ENCODE data around the gene TIE1. TPM values are rescaled to one million over a fixed set of nuclear protein-coding genes. Genes with fewer than 3 reads are reported as not detected.
"Not testable (repeated sequence)": the region's sequence is repeated elsewhere in the genome, so short reads cannot be mapped to it uniquely, and the experiment has no call there.

TIE1 gene
- total and polyA plus RNA-seq, 2 experiments from 2014 or later: 5.0 TPM; not detected in 1

GRCh38 chr1:43367904-43368645 lies 67.3 kb downstream of the TIE1 start, which contains the start of gene ELOVL1:
ELOVL1 (minus strand) TSS chr1:43368011; CDS start chr1:43365609, 2,402 bp downstream.
- peak; percentile 90 to 95 for DNase-seq (ENCODE audit: low read depth in 1 of 2, low spot score in 1 of 2)
- H3K27ac ChIP-seq: peak within 1 kb of the TSS; percentile 92

GRCh38 chr1:43368646-43369020 lies 67.9 kb downstream of the TIE1 start:
- peak overlapping the region; percentile 67 for H3K4me3 ChIP-seq
- peaks cover 22% of the 10 kb centered on the region for H3K4me1 ChIP-seq (ENCODE audit: low read depth)
- no peak for DNase-seq (ENCODE audit: low read depth in 1 of 2, low spot score in 1 of 2)
- H3K36me3 ChIP-seq: peaks cover 13% of the 10 kb centered on the region
- no peaks in the 10 kb centered on the region for H3K9me3 ChIP-seq (ENCODE audit: low read depth)
- H3K27ac ChIP-seq: peak overlapping the region; percentile 92
- H3K27me3 ChIP-seq: no peaks in the 10 kb centered on the region
- TF ChIP-seq CTCF (IDR thresholded peaks at IDR 0.05; ENCODE audit: low read depth, low read length): no peak

More at GRCh38 chr1:43367904-43368645, 67.3 kb downstream of the TIE1 start, which contains the start of gene ELOVL1:
- Histone ChIP-seq H3K4me3 (peak within 1 kb of the TSS; percentile 67), H3K36me3 (peaks cover 18% of the 10 kb centered on the region), H3K4me1 (ENCODE audit: low read depth) (peaks cover 22% of the 10 kb centered on the region), H3K27me3 (no peaks in the 10 kb centered on the region), H3K9me3 (ENCODE audit: low read depth) (no peaks in the 10 kb centered on the region)
- TF ChIP-seq CTCF (IDR thresholded peaks at IDR 0.05; ENCODE audit: low read depth, low read length): peak; percentile 36

GRCh38 chr1:43369779-43370178 lies 69.0 kb downstream of the TIE1 start:
- H3K27me3 ChIP-seq: not testable (repeated sequence)

GRCh38 chr1:43370564-43370963 lies 69.8 kb downstream of the TIE1 start:
- DNase-seq (ENCODE audit: low read depth in 1 of 2, low spot score in 1 of 2): no peak
- H3K9me3 ChIP-seq (ENCODE audit: low read depth): no peaks in the 10 kb centered on the region
- H3K27me3 ChIP-seq: no peaks in the 10 kb centered on the region
- H3K4me3 ChIP-seq: no peak overlapping the region
- H3K36me3 ChIP-seq: no peaks in the 10 kb centered on the region
- H3K4me1 ChIP-seq (ENCODE audit: low read depth): peaks cover 22% of the 10 kb centered on the region
- no peak for TF ChIP-seq CTCF (IDR thresholded peaks at IDR 0.05; ENCODE audit: low read depth, low read length)
- no peak overlapping the region for H3K27ac ChIP-seq

More at GRCh38 chr1:43369779-43370178, 69.0 kb downstream of the TIE1 start:
- peaks cover 22% of the 10 kb centered on the region for H3K4me1 ChIP-seq (ENCODE audit: low read depth)
- not testable (repeated sequence) for DNase-seq (ENCODE audit: low read depth in 1 of 2, low spot score in 1 of 2); H3K27ac ChIP-seq; H3K9me3 ChIP-seq (ENCODE audit: low read depth); H3K4me3 ChIP-seq; H3K36me3 ChIP-seq

GRCh38 chr1:43372172-43372571 lies 71.4 kb downstream of the TIE1 start:
- no peaks in the 10 kb centered on the region for H3K36me3 ChIP-seq
- no peak overlapping the region for H3K27ac ChIP-seq
- no peaks in the 10 kb centered on the region for H3K27me3 ChIP-seq
- TF ChIP-seq CTCF (IDR thresholded peaks at IDR 0.05; ENCODE audit: low read depth, low read length): no peak
- DNase-seq (ENCODE audit: low read depth in 1 of 2, low spot score in 1 of 2): no peak
- peaks cover 8% of the 10 kb centered on the region for H3K4me1 ChIP-seq (ENCODE audit: low read depth)
- H3K9me3 ChIP-seq (ENCODE audit: low read depth): no peaks in the 10 kb centered on the region
- no peak overlapping the region for H3K4me3 ChIP-seq

Other genes with a start within 250 kb of the TIE1 start
- 48.2 and 62.5 TPM in 2 replicates for gene EBNA1BP2, start 128.7 kb upstream of the TIE1 start, total RNA-seq
- 60.0 and 65.0 TPM in 2 replicates for gene EBNA1BP2, start 128.7 kb upstream of the TIE1 start, polyA plus RNA-seq
- gene CFAP57, start 128.7 kb upstream of the TIE1 start, total RNA-seq: 0.11 TPM in 1 of 2 replicates, not detected in the other
- 0.09 and 0.72 TPM in 2 replicates for gene CFAP57, start 128.7 kb upstream of the TIE1 start, polyA plus RNA-seq
- 2.0 and 2.3 TPM in 2 replicates for gene TMEM125, start 31.0 kb upstream of the TIE1 start, total RNA-seq
- gene TMEM125, start 31.0 kb upstream of the TIE1 start, polyA plus RNA-seq: 2.0 and 2.7 TPM in 2 replicates
- gene C1orf210, start 15.4 kb upstream of the TIE1 start, total RNA-seq: 0.12 TPM in 1 of 2 replicates, not detected in the other
- gene C1orf210, start 15.4 kb upstream of the TIE1 start, polyA plus RNA-seq: not detected in 2 replicates
- gene MPL, start 36.8 kb downstream of the TIE1 start, total RNA-seq: not detected in 2 replicates
- gene MPL, start 36.8 kb downstream of the TIE1 start, polyA plus RNA-seq: 0.10 TPM in 1 of 2 replicates, not detected in the other
- 14.4 and 134 TPM in 2 replicates for gene CDC20, start 58.0 kb downstream of the TIE1 start, total RNA-seq
- gene CDC20, start 58.0 kb downstream of the TIE1 start, polyA plus RNA-seq: 18.7 and 163 TPM in 2 replicates
- 18.5 and 24.1 TPM in 2 replicates for gene ELOVL1, start 67.0 kb downstream of the TIE1 start, total RNA-seq
- gene ELOVL1, start 67.0 kb downstream of the TIE1 start, polyA plus RNA-seq: 38.6 and 50.0 TPM in 2 replicates
- gene MED8, start 88.8 kb downstream of the TIE1 start, total RNA-seq: 25.5 and 31.3 TPM in 2 replicates
- 33.3 and 38.8 TPM in 2 replicates for gene MED8, start 88.8 kb downstream of the TIE1 start, polyA plus RNA-seq
- 16.5 and 28.2 TPM in 2 replicates for gene SZT2, start 88.9 kb downstream of the TIE1 start, total RNA-seq
- 10.3 and 11.5 TPM in 2 replicates for gene SZT2, start 88.9 kb downstream of the TIE1 start, polyA plus RNA-seq
- gene HYI, start 152.9 kb downstream of the TIE1 start, total RNA-seq: 37.2 and 65.2 TPM in 2 replicates
- gene HYI, start 152.9 kb downstream of the TIE1 start, polyA plus RNA-seq: 15.5 and 35.2 TPM in 2 replicates
- 33.9 and 72.8 TPM in 2 replicates for gene PTPRF, start 229.9 kb downstream of the TIE1 start, total RNA-seq
- gene PTPRF, start 229.9 kb downstream of the TIE1 start, polyA plus RNA-seq: 44.1 and 70.9 TPM in 2 replicates

Data from cardiac muscle cell (in vitro differentiated cells and primary cell).